Measurements from ENCODE around the gene MAPKBP1. TPM values are rescaled to one million over a fixed set of nuclear protein-coding genes. Genes with fewer than 3 reads are reported as not detected.

MAPKBP1 gene
- polyA plus RNA-seq, 1 donor from 2014 or later: 30.3 TPM

- Histone ChIP-seq H3K9me2 (ENCODE audit: insufficient read depth, low read length) (no peaks in the 10 kb centered on the region), H4K20me1 (ENCODE audit: insufficient read depth) (no peaks in the 10 kb centered on the region), H3K27ac (ENCODE audit: low read length) (no peak overlapping the region), H3K36me3 (ENCODE audit: insufficient read depth, low read length) (no peaks in the 10 kb centered on the region), H3K9me3 (ENCODE audit: low read length) (no peaks in the 10 kb centered on the region), H3F3A (ENCODE audit: insufficient read depth, low read length, poor library complexity, severe bottlenecking) (no peaks in the 10 kb centered on the region), H3K27me3 (ENCODE audit: insufficient read depth, low read depth, low read length) (no peaks in the 10 kb centered on the region), H2AFZ (ENCODE audit: low read depth, low read length) (no peak overlapping the region), H3K4me3 (ENCODE audit: low read length) (no peak overlapping the region), H3K9ac (ENCODE audit: low read length) (no peak overlapping the region), H3K79me2 (replicated peaks; ENCODE audit: insufficient read depth, low read length) (no peaks in the 10 kb centered on the region), H3K4me2 (ENCODE audit: low read length) (no peak overlapping the region)
- TF ChIP-seq POLR2AphosphoS5 (IDR thresholded peaks at IDR 0.05) (no peak), EP300 (conservative IDR thresholded peaks at IDR 0.05; ENCODE audit: poor library complexity, severe bottlenecking) (no peak), MXI1 (conservative IDR thresholded peaks at IDR 0.05; ENCODE audit: poor library complexity, severe bottlenecking) (no peak), EZH2 (IDR thresholded peaks at IDR 0.05; ENCODE audit: borderline replicate concordance, insufficient read depth, low read length, poor library complexity, severe bottlenecking) (no peak), REST (IDR thresholded peaks at IDR 0.05; ENCODE audit: borderline replicate concordance) (no peak), TAF1 (IDR thresholded peaks at IDR 0.05; ENCODE audit: low read depth) (no peak), CTCF (IDR thresholded peaks at IDR 0.05; ENCODE audit: poor library complexity, severe bottlenecking) (no peak), SMC3 (conservative IDR thresholded peaks at IDR 0.05; ENCODE audit: poor library complexity) (no peak), RAD21 (conservative IDR thresholded peaks at IDR 0.05) (no peak)
Measured at GRCh38 chr15:41806291-41807181, 32.3 kb downstream of the MAPKBP1 start.

- Histone ChIP-seq H3K9ac (ENCODE audit: low read length) (no peak overlapping the region), H4K20me1 (ENCODE audit: insufficient read depth) (no peaks in the 10 kb centered on the region), H3K9me2 (ENCODE audit: insufficient read depth, low read length) (no peaks in the 10 kb centered on the region), H3K79me2 (replicated peaks; ENCODE audit: insufficient read depth, low read length) (no peaks in the 10 kb centered on the region), H3K36me3 (ENCODE audit: insufficient read depth, low read length) (no peaks in the 10 kb centered on the region), H3K9me3 (ENCODE audit: low read length) (no peaks in the 10 kb centered on the region), H2AFZ (ENCODE audit: low read depth, low read length) (no peak overlapping the region), H3K4me2 (ENCODE audit: low read length) (no peak overlapping the region), H3K4me3 (ENCODE audit: low read length) (no peak overlapping the region), H3K27ac (ENCODE audit: low read length) (no peak overlapping the region), H3F3A (ENCODE audit: insufficient read depth, low read length, poor library complexity, severe bottlenecking) (no peaks in the 10 kb centered on the region), H3K27me3 (ENCODE audit: insufficient read depth, low read depth, low read length) (no peaks in the 10 kb centered on the region)
- TF ChIP-seq MXI1 (conservative IDR thresholded peaks at IDR 0.05; ENCODE audit: poor library complexity, severe bottlenecking) (no peak), CTCF (IDR thresholded peaks at IDR 0.05; ENCODE audit: poor library complexity, severe bottlenecking) (no peak), POLR2AphosphoS5 (IDR thresholded peaks at IDR 0.05) (no peak), TAF1 (IDR thresholded peaks at IDR 0.05; ENCODE audit: low read depth) (no peak), EZH2 (IDR thresholded peaks at IDR 0.05; ENCODE audit: borderline replicate concordance, insufficient read depth, low read length, poor library complexity, severe bottlenecking) (no peak), SMC3 (conservative IDR thresholded peaks at IDR 0.05; ENCODE audit: poor library complexity) (no peak), EP300 (conservative IDR thresholded peaks at IDR 0.05; ENCODE audit: poor library complexity, severe bottlenecking) (no peak), REST (IDR thresholded peaks at IDR 0.05; ENCODE audit: borderline replicate concordance) (no peak), RAD21 (conservative IDR thresholded peaks at IDR 0.05) (no peak)
Measured at GRCh38 chr15:41809121-41809520, 34.8 kb downstream of the MAPKBP1 start.

Measured in neural cell (in vitro differentiated cells).